Measurements from ENCODE around the gene MUSTN1.

Gene MUSTN1

DNA sequence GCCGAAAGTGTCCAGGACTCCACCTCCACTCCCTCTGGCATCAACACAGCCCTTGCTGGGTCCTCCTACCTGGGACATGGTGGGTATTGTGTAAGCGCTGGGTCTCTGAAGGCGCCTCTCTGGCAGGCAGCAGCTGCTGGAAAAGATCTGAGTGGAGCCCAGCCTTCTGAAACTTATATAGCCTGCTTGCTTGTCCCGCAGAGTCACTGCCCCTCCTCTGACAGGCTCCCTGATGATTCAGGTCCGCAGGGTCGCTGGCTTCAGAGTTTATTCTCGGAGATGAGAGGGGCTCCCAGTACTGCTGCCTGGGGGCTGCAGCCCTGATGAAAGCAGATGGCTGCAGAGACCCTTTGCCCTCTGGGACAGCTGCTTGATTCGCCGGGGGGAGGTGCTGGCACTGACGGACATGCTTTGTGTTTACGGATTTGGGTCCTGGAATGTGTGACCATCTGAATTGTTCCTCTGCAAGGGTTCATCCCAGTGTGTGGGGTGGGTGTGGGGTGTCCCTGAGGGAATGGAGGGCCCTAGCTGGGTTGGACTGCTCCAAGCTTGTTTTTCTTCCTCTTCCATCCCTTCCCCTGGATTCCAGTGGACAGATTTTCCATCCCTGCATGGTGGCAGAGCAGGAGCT is at the start of gene MUSTN1:
Gene MUSTN1 (minus strand): TSS at position 149 of the 631 bp plus-strand sequence. CDS start 71 bp downstream, at position 78.
- DNase-seq (ENCODE audit: low read depth) = no peak

DNA sequence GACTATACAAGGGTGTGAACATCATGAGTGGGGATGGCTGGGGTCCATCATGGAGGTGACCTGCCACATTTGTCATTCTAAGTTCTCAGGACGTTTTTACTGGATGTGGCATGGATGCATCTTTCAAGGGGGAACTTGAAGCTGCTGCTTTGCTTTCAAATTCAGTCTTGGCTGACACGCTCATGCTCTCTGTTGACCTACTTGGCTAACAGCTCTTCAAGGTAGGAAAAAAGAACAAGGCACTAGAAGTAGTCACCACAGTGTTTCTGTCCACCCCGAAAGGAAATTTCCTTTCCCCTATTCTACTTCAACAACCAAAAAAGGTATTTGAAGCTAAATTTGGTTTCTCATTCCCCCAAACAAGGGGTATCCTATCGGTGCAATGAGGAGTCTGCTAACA is 47.6 kb upstream of the MUSTN1 start:
- DNase-seq (ENCODE audit: low read depth) = no peak

DNA sequence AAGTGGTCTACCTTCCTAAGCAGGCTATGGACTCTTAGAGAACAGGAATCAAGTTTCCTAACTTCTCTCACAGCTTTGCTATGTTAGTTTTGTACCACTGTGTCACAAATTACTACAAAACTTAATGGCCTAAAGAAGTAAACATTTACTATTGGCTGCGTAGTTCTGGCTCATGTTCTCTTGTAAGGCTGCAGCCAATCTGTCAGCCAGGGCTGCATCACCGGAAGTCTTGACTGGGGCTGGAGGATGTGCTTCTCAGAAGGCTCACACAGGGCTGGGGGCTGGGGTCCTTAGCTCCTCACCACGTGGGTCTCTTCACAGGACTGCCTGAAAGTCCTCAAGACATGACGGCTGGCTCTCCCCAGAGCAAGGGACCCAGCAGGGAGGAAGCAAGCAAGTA is 47.1 kb upstream of the MUSTN1 start:
- no peak for DNase-seq (ENCODE audit: low read depth)

DNA sequence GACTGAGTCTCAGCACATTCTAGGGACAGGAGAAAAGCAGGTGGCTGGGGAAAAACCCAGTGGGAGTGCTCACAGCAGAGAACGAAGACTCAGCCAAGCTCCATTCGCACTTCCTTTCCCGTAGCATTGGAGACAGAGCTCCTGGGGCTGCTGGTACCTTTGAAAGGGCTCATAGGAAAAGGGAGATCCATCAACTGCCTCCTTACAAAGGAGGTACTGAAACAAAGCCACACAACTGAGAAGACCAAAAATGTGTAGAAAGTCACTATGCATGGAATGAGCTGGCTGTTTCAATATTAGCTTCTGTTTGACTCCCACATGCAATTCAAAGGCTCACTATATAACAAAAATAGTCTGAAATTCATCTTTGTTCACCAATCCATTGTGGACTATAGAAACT is 45.7 kb upstream of the MUSTN1 start:
- no peak for DNase-seq (ENCODE audit: low read depth)

DNA sequence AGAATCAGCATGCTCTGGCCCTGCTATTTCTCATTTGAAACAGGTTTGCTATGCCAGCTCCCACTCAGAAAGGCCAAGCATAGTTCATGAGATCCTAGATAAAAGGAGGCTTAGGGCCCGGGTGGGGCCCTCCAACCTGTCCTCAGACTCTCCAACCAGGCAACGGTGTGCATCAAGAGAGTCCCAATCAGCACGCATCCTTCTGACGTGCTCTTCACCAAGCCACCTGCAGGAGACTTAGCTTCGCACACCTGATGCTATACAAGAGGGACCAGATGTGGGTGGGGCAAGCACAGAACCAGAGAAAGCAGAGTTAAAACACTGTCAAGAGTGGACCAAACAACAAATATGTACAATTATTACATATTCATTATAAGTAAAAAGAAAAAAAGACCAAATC is 45.2 kb upstream of the MUSTN1 start:
- DNase-seq (ENCODE audit: low read depth) = no peak

DNA sequence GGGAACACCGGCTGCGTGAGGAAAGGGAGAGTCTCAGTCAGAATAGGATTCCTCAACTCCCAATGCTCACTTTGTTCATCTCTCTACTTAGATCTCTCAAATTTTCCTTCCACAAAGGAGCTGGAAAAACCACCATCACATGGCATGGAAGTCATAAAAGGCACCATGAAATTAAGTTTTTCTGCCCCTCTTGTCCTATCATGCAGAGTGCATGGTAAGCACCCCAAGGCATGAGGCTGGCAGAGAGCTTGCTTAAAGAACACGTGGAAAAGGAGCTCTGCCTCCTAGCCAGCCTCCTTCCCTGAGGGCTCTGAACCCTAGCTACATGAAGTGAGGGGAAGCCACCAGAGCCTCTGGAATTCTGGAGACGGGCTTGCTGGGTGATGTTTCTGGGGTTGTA is 44.8 kb upstream of the MUSTN1 start:
- no peak for DNase-seq (ENCODE audit: low read depth)

DNA sequence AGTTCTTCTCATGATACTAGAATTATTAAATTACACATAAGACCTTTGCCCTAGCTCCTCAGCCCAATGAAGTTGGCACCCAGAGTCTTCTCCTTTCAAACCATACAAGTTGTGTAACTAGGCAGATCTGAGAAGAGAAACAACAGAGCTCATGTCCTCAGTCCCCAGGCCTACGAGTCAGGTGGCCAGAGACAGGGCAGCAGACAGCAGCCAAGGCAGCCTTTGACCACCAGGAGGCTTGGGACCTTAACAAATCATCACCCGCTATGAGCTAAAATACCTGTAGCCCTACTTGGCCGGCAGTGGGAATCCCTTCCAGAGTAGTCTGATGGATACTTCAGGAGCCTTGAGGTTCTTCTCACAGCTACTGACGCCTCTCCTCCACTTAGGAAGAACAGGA is 44.3 kb upstream of the MUSTN1 start:
- peak; percentile 10 for DNase-seq (ENCODE audit: low read depth)

DNA sequence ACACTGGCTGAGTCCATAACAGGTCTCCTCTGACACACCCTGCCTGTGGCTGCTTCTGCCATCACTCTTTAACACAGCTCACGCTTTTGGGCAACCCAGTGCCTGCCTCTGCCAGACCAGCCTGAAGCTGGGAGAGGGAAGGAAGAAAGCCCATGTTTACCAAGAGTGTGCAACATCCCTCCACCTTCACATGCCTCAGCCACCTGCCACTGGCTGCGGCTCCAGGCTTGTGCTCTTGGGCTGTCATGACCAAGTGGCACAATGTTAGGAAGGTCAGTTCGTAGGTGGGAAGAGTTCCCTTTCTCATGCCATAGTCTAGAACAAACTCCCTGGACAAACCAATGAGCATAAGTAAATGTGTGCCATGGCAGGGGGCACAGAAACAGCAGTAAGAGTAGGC is 42.3 kb upstream of the MUSTN1 start:
- no peak for DNase-seq (ENCODE audit: low read depth)

DNA sequence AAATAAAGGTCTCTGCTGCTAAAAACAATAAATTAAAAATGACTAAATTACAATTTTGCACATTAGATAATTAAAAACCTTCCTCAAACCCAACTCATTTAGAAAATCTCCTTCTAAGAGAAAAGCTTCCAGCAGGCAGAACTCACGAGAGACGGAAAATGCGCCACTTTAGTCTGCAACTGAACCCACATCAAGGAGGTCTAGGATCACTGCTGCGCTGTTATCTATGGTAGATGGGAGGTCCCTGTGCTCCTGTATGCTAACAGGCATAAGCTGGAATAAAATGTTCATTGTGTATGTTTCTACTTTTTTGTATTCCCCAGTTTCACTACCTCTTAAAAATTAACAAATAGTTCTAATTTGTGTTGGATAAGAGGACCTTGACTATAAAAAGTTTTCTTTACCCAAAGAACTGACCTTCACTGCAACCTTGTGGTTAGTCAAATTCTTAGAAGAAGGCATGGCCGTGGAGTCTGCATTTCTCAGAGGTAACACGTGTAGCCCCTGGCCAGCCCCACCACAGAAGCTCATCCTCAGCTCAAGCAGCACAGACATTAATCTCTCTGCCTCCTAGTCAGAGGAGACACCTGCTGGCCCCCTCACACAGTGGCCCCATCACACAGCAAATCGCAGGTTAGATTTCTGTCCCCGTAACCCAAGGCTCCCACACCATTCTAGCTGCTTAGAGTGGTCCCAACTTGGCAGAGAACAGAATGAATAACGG is 40.2 kb upstream of the MUSTN1 start:
- DNase-seq (ENCODE audit: low read depth) = no peak

DNA sequence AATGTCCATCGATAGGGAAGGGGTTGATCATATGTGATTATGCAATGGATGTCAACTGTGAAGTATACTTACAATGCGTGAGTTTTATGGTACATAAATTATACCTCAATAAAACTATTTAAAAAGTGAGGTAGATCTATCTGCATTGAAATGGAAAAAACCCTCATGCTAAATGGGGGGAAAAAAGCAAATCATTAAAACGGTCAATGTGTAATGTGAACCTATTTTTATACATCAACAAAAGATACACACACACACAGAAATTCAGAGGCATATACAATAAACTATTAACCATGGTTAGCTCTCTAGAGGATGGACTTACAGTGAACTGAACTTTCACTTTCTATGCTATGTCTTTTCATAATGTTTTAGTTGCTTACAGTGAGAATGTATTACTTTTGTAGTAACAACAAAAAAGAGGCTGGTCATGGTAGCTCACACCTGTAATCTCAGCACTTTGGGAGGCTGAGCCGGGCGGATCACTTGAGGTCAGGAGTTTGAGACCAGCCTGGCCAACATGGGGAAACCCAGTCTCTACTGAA is 39.4 kb upstream of the MUSTN1 start:
- DNase-seq (ENCODE audit: low read depth) = no peak

DNA sequence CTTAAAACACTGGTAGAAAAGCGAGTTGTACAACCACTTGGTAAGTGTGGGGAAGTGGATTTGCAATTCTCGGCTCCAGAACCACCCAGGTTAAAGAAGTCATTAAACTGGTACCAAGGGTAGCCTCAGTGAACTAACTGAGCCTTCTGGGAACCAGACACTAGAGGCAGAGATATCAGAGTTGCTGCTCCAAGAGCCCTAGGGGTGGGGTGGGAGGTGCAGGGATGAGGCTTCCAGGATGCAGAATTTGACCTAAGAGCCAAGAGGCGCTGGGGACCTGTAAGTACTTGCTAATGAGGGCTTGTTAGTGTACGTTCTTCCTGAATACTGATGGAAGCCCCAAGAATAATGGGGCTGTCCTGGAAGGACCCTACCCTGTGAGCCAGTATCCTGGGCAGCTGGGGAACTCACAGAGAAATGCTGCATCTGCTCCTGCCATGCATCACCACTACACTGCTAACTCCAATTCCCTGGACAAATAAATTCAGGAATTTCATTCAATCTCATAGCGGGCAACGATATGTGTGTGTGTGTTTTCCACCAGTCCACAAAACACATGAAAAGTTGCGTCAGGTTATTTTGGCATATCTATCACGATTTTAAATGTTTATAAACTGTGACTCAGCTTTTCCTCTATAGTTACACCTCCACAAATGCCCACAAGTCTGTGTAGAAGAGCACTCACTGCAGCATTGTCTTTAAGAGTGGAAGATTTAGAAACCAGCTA is 38.8 kb upstream of the MUSTN1 start:
- peak; percentile 36 for DNase-seq (ENCODE audit: low read depth)

DNA sequence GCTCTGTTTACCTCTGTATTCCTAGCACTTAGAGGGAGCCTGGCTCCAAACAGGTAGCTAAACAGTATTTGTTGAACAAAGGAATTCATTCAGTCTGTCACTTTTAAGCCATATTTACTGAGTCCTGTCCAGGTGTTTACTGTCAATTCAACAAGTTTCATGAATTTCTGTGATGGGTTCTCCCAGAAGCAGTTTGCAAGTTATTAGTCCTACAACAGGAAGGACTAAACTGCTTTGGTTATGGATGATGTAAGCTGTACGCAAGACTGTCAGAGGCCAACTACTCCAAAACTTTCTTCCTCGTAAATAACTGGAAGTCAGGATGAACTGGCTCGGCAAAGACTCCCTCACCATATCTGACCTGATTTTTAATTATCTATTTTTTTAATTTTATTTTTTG is 37.4 kb upstream of the MUSTN1 start:
- DNase-seq (ENCODE audit: low read depth) = no peak

DNA sequence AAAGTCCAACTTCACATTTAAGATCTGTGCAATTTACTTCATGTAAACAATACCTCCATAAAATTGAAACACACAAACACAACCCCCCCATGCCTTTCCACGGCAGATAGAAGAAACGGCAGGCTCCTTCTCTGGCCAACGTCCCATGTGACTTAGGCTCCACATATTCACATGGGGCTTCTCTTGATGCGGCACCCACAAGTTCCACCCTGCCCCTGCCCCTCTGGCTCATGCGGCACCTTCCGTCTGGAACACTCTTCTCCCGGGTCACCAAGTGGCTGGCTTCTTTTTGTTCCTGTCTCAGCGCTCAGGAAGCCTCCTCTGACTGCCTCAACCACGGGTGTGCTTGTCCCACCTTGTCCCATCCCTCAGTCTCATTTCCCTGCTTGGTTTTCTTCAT is 36.9 kb upstream of the MUSTN1 start:
- DNase-seq (ENCODE audit: low read depth) = no peak

DNA sequence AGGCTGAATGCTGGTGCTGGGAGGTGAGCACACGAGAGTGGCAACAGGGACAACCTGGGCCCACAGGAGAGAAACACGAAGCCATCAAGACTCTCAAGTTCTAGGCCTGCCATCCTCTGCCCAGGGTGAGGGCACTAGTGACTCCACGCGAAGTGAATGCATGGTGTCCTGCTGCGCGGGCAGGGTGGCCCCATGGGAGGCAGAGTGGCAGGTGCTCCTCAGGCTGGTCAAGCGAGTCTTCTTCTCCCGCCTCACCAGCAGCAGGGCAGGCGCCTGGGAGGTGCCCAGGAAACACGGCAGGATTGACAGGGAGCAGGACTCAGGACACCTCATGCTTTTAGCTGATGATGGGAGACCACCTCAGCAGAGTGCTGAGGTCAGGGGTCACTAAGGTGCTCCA is 35.7 kb upstream of the MUSTN1 start:
- no peak for DNase-seq (ENCODE audit: low read depth)

DNA sequence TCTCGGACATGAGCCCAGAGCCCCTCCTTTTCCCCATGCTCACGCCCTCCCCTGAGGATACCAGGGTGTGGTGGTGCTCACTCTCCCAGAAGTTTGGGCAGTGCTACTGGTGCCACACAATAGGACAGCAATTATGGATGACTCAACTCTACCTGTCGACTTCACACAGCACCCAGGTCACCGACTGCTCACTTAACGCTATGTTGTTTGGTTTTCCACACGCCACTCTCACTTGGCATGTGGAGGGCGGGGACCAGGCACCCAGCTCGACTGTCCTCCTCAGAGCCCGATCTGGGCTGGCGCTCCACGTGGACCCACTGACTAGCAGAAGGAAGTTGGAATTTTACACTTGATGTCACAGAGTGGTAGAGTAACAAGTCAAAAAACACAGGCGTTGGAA is 31.6 kb upstream of the MUSTN1 start:
- DNase-seq (ENCODE audit: low read depth) = no peak

DNA sequence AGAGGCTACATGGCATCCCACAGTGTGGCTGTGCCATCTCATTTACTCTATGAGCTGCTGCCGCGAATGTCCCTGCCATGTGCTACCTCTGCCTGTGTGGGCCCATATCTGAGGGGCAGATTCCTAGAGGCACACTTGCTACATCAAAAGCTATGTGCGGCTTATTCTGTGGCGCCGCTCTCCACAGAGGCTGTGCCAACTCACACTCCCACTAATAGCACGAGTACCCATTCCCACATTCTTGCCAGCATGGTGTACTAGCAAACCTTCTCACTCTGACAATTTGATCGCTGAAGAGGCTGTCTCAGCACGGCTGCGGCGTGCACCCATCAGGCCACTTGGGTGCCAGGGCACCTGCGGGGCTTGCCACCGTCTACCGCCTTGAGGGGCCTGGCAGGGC is 31.2 kb upstream of the MUSTN1 start:
- no peak for DNase-seq (ENCODE audit: low read depth)

DNA sequence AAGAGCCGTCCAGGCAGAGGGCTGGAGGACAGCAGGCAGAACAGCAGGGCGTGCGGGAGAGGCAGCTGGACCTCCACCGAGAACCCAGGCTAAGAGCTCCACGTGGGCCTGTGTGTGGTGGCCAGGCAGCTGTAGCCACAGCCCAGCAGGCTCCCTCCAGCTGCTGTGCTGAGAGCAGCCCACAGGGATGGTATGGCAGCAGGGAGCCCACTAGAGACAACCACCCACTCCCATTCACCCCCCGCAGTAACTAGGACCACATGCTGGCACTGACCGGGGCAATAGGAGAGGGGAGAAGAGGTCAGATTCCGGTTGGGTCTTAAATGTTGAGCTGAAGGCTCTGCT is 25.6 kb upstream of the MUSTN1 start:
- no peak for DNase-seq (ENCODE audit: low read depth)

DNA sequence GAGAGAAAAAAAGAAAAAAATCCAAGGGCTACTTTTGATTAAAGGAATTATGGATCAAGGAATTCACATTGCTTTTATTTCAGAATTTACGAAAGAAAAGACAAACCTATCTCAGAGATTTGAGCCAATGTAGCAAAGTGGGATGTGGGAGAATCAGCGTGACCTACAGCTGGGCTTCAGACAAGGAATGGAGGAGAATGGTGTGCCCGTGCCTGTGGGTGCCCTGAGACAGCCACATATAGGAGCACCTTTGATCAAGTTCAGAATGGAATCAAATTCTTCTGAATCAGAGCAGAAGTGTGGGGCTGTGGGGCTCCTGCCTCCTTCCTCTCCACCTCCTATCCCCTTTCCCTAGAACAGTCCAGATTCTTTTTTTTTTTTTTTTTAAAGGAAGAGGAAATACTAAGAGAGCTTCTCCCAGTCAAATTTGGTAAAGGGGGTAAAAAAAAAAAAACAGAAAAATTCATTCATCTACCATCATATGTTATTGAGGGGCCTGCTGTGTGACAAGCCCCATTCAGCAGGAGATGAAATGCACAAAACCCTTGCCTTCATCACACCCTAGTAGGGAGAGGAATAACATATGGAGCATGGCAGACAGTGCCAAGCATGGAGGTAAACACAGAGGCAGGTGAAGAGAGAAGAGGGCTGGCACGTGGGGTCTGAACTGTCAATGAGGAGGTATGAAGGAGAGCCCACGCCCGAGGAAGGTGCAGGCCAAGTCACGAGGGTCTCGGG is 25.0 kb upstream of the MUSTN1 start:
- DNase-seq (ENCODE audit: low read depth) = no peak

DNA sequence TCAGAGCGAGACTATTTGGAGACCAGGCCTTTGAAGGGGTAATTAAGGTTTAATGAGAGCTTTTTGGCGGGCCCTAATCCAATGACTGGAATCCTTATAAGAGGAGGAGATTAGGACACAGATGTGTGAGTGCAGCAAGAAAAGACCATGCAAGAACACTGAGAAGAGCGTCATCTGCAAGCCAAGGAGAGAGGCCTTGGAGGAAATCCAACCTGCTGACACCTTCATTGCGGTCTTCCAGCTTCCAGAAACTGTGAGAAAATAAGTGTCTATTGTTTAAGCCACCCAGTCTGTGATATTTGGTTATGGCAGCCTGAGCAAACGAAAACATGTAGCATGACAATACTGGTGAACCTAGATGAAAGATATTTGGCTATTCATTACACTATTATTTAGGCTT is 23.0 kb upstream of the MUSTN1 start:
- DNase-seq (ENCODE audit: low read depth) = no peak

DNA sequence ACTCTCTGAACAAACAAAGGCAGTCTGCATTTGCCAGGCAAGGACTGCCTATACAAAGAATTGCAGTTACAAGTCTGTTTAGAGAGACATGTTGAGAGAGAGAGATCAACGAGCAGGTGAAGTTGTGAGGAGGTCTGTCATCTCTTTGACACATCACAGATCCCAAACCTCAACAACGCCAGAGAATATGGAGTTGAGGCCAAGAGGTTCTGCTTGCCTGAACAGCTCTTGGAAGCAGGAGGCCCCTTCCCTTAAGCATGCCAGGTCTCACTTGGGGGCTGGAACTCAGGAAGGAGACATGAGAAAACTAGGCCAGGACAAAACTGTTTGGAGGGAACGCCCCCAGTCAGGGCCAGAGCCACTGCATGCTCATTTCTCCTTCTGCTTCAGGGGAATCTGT is 22.3 kb upstream of the MUSTN1 start:
- DNase-seq (ENCODE audit: low read depth) = no peak

DNA sequence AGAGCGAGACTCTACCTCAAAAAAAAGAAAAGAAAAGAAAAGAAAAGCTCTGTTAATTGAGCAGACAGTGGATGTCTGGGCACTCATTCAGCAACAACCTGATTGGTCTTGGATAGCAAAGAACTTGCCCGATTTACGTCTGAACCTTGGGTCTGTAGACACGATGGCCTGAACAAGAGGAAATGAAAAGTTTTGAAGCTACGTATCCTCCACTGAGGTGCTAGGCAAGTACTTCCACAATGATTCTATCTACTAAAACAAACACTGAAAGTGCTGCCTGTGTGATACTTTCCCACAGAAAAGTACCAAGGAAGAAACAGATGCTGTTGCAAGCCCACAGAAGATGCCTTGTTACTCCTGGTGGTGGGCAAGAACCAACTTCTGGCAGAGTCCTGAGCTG is 21.8 kb upstream of the MUSTN1 start:
- no peak for DNase-seq (ENCODE audit: low read depth)

DNA sequence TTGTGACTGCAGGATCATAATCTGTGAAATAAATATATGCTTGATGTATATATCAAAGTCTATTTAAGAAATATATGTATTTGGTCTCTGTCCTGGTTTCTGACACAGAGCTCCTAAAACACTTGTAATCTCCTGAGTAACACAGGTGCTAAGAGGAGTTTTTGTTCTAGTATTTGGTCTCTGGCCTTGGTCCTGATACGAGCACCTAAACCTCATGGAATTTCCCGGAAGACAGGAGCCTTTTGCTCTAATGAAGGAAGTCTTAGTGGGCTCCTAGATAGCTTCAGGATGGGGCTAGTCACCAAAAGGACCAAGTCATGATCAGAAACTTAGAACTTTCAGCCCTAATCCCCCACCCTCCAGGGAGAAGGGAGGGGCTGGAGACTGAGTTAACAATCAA is 19.2 kb upstream of the MUSTN1 start:
- no peak for DNase-seq (ENCODE audit: low read depth)

DNA sequence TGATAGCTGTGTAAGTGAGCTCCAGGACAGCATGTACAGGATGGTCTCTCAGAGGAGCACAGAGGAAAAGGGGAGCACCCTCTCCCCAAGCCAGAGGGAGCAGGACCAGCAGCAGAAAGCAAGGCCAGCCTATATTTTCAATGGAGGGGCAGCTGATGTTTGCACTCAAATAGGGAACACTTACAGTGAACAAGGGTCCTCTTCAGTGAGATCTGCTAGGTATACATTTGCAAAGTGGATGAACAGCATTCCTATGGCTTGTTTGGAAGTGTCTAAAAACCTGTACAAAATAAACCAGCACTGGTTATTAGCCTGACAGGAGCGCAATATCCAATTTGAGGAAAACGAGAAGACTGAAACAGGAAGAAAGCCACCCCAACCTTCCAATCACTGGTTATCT is 17.6 kb upstream of the MUSTN1 start:
- no peak for DNase-seq (ENCODE audit: low read depth)
